NCI-H446 (cell line): ENCODE measurements around the gene RPL39L.
"Not testable (repeated sequence)": the region's sequence is repeated elsewhere in the genome, so short reads cannot be mapped to it uniquely, and the experiment has no call there.

Source experiments
- DNase-seq, 2 experiments: peaks; one replicate each; lab custom pipeline; 2025; lab: John Stamatoyannopoulos, UW

Gene RPL39L

GRCh38 chr3:187136936-187137335 is 2.4 kb downstream of the RPL39L start:
- DNase-seq = no peak

DNA sequence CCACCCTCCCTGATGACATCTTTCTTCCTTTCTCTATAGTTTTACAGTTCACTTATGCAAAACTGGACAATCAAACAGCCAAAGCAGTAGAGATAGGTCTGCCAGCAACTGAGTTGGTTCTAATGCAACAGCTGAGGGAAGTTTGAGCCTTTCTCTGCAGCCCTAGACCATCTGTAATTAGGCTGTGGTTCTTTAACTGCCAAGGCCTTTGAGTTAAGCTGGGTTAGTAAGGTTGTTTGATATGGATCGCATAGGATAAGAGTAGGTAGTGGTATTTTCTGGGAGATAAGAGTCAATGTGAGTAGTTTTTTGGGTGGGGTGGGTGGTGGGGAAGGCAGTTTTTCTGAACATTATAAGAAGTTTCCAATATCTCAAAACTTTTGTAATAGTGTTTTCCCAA is 3.0 kb downstream of the RPL39L start:
- no peak for DNase-seq

DNA sequence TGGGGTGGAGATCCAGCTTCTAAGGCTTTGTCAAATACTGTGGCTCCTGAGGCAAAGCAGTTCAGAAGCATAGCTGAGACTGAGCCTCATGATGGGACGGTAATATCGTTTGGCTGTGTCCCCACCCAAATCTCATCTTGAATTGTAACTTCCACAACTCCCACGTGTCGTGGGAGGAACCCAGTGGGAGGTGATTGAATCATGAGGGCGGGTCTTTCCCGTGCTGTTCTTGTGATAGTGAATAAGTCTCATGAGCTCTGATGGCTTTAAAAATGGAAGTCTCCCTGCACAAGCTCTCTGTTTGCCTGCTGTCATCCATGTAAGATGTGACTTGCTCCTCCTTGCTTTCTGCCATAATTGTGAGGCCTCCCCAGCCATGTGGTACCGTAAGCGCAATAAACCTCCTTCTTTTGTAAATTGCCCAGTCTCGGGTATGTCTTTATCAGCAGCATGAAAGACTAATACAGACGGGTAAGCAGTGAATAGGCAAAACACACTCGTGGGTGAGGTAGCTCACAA is 4.1 kb downstream of the RPL39L start:
- DNase-seq = not testable (repeated sequence)

GRCh38 chr3:187133181-187133580 is 6.1 kb downstream of the RPL39L start:
- not testable (repeated sequence) for DNase-seq

GRCh38 chr3:187132666-187133065 is 6.6 kb downstream of the RPL39L start:
- no peak for DNase-seq

DNA sequence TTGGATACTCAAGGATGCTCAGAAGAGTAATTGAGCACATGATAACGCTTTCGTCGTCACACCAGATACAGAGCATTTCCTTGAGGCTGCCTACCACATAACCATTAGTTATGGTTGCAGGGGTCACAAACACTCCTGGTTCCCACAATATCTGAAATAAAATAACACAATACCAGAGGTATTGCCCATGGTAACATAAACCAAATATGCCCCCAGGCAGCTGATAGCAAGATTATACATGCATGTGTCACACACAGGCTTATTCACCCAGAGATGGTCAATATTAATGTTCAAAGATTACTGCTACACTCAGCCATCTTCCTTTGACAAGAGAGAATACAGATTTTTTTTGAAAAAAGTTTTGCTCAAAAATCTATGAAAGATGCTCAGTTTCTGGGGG is 7.3 kb downstream of the RPL39L start:
- no peak for DNase-seq

GRCh38 chr3:187130346-187131066 is 8.8 kb downstream of the RPL39L start:
- no peak for DNase-seq

DNA sequence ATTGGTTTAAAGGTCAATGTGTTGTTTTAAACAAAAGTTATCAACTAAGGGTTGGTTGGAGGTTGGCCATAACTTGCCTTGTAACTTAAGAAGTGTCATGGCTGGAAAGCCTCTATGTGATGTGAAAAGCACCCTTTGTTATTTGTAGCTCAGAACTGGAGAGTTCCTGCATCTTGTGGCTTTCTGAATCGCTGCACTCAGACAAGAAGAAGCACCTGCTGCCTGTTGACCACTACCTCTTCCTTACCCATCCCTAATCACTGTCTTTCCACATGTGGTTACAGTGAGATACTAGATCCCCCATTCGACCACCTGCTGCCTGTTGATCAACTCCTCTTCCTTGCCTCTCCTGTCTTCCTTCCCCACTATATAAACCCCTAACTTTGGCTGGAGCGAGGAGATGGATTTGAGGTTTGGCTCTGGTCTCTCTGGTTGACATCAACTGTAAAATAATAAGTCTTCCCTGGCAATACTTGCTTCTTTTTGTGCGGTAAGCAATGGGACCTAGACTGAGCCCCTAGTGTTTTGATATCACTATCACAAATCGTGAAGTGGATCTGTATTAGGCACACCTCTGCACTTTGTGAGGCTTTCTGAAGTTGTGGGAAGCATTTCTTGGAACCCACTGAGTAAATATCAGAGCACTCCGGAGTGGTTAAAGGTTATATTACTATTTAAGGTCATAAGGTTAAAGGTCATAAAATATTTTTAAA is 13.8 kb downstream of the RPL39L start:
- no peak for DNase-seq

DNA sequence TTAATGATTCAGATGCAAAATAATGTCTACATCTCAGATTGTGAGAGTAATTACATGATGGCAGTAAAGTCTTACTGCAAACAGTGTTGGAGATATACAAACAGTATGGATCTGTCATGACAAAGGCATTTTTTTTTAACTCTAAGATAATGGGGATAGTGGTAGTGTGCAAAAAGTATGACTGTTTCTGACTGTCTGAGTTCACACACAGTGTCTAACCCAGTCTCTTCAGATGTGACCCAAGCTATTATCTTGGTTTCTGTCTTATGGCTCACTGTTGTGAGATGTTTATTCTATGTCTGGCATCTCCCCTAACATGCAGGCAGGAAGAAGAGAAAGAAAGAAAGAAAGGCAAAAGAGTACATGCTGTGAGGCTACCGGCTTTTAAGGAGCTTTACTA is 17.0 kb downstream of the RPL39L start:
- DNase-seq = no peak

GRCh38 chr3:187120326-187120725 is 19.0 kb downstream of the RPL39L start:
- no peak for DNase-seq

- DNase-seq = no peak
Measured at GRCh38 chr3:187114511-187114910, 24.8 kb downstream of the RPL39L start.

GRCh38 chr3:187112934-187113793 is 26.1 kb downstream of the RPL39L start:
- DNase-seq = peak in 1 of 2 experiments; percentile 12

- no peak for DNase-seq
Measured at GRCh38 chr3:187110156-187110555, 29.1 kb downstream of the RPL39L start.

GRCh38 chr3:187107989-187108388 is 31.3 kb downstream of the RPL39L start:
- DNase-seq = no peak

GRCh38 chr3:187105700-187106099 is 33.6 kb downstream of the RPL39L start:
- no peak for DNase-seq

- DNase-seq = no peak
Measured at GRCh38 chr3:187104933-187105332, 34.4 kb downstream of the RPL39L start.

DNA sequence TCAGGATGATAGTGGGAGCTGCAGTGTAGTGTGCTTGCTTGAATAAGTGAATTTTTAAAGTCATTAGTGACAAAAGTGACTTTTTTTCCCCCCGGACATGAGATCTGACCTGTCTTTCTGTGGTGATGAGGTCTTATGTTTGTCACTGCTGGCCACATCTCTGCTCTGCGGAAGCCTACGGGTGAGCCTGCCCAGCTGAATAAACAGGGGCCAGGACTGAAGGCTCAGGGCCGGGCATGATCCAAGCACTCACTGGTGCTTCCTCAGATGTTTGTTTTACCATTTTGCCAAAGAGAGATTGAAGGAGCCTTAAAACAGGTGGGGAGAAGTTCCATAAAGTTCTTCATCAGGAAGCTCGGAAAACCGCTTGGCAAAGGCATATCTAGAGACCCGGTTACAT is 35.0 kb downstream of the RPL39L start:
- no peak for DNase-seq

- no peak for DNase-seq
Measured at GRCh38 chr3:187103251-187103650, 36.0 kb downstream of the RPL39L start.

DNA sequence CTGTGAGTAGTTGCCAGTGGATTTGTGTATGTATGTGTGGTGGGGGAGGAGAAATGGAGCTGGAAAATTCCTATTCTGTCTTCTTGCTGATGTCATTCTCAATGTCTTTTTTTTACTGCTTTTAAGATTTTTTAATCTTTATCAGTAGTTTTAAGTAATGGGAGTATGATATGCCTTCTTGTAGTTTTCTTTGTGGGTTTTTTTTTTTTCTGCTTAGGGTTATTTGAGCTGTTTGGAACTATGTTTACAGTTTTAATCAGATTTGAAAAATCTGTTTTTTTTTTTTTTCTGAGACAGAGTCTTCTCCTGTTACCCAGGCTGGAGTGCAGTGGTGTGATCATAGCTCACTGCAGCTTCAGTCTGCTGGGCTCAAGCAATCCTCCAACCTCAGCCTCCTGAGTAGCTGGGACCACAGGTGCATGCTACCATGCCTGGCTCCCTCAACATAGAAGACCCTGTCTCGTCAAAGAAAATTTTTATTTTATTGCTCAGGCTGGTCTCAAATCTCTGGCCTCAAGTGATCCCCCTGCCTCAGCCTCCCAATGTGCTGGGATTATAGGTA is 37.1 kb downstream of the RPL39L start:
- DNase-seq = no peak

GRCh38 chr3:187101184-187102072 is 37.9 kb downstream of the RPL39L start:
- DNase-seq = no peak

DNA sequence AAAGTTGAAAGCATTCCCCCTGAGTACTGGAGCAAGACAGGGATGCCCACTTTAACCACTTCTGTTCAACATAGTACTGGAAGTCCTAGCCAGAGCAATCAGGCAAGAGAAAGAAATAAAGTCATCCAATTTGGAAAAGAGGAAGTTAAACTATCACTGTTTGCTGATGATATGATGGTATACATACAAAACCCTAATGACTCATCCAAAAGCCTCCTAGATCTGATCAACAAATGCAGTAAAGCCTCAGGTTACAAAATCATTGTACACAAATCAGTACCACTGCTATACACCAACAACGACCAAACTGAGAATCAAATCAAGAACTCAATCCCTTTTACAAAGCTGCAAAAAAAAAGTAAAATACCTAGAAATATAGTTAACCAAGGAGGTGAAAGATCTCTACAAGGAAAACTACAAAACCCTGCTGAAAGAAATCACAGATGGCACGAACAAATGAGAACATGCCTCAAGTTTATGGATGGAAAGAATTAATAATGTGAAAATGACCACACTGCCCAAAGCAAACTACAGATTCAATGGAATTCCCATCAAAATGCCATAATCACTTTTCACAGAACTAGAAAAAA is 40.3 kb downstream of the RPL39L start:
- DNase-seq = no peak
